ENCODE results near the gene TNFSF18.

TNFSF18 gene

GRCh38 chr1:173014160-173014559 is 36.6 kb downstream of the TNFSF18 start:
- no peak overlapping the region for H3K4me2 ChIP-seq
- H4K20me1 ChIP-seq: no peaks in the 10 kb centered on the region
- H3K36me3 ChIP-seq: no peaks in the 10 kb centered on the region
- H3K9me3 ChIP-seq: no peaks in the 10 kb centered on the region
- H3K27ac ChIP-seq: no peak overlapping the region
- peaks cover 39% of the 10 kb centered on the region for H3K4me1 ChIP-seq
- H3K4me3 ChIP-seq: no peak overlapping the region
- no peaks in the 10 kb centered on the region for H3K27me3 ChIP-seq
- TF ChIP-seq Cebpa-rat (IDR thresholded peaks at IDR 0.05): no peak
- no peak overlapping the region for H3K9ac ChIP-seq

GRCh38 chr1:173012126-173012525 is 38.6 kb downstream of the TNFSF18 start:
- Histone ChIP-seq H3K27me3 (no peaks in the 10 kb centered on the region), H3K4me2 (no peak overlapping the region), H3K4me1 (peaks cover 19% of the 10 kb centered on the region), H3K27ac (no peak overlapping the region), H4K20me1 (no peaks in the 10 kb centered on the region), H3K36me3 (no peaks in the 10 kb centered on the region), H3K9ac (no peak overlapping the region), H3K4me3 (no peak overlapping the region), H3K9me3 (no peaks in the 10 kb centered on the region)
- TF ChIP-seq Cebpa-rat (IDR thresholded peaks at IDR 0.05): no peak

GRCh38 chr1:173009597-173009996 is 41.1 kb downstream of the TNFSF18 start:
- H3K4me2 ChIP-seq: no peak overlapping the region
- no peaks in the 10 kb centered on the region for H3K27me3 ChIP-seq
- H3K9ac ChIP-seq: no peak overlapping the region
- H3K27ac ChIP-seq: no peak overlapping the region
- no peak overlapping the region for H3K4me3 ChIP-seq
- no peaks in the 10 kb centered on the region for H3K36me3 ChIP-seq
- H4K20me1 ChIP-seq: no peaks in the 10 kb centered on the region
- TF ChIP-seq Cebpa-rat (IDR thresholded peaks at IDR 0.05): no peak
- no peaks in the 10 kb centered on the region for H3K9me3 ChIP-seq
- no peaks in the 10 kb centered on the region for H3K4me1 ChIP-seq

GRCh38 chr1:173005196-173005864 is 45.4 kb downstream of the TNFSF18 start:
- no peaks in the 10 kb centered on the region for H3K9me3 ChIP-seq
- H3K4me1 ChIP-seq: no peaks in the 10 kb centered on the region
- H3K27ac ChIP-seq: no peak overlapping the region
- H3K36me3 ChIP-seq: no peaks in the 10 kb centered on the region
- H3K27me3 ChIP-seq: no peaks in the 10 kb centered on the region
- H3K9ac ChIP-seq: no peak overlapping the region
- H3K4me3 ChIP-seq: no peak overlapping the region
- H4K20me1 ChIP-seq: no peaks in the 10 kb centered on the region
- no peak for TF ChIP-seq Cebpa-rat (IDR thresholded peaks at IDR 0.05)
- H3K4me2 ChIP-seq: no peak overlapping the region

GRCh38 chr1:173002891-173003838 is 47.6 kb downstream of the TNFSF18 start:
- no peak overlapping the region for H3K4me2 ChIP-seq
- 0 out of 2 replicates have a peak, but pooled peaks cover 8% of the 10 kb centered on the region for H3K9me3 ChIP-seq
- no peaks in the 10 kb centered on the region for H3K36me3 ChIP-seq
- no peak overlapping the region for H3K9ac ChIP-seq
- H3K27ac ChIP-seq: no peak overlapping the region
- H3K27me3 ChIP-seq: no peaks in the 10 kb centered on the region
- no peak overlapping the region for H3K4me3 ChIP-seq
- no peak for TF ChIP-seq Cebpa-rat (IDR thresholded peaks at IDR 0.05)
- no peaks in the 10 kb centered on the region for H3K4me1 ChIP-seq
- H4K20me1 ChIP-seq: no peaks in the 10 kb centered on the region

GRCh38 chr1:172999349-172999748 is 51.4 kb downstream of the TNFSF18 start:
- no peak for TF ChIP-seq Cebpa-rat (IDR thresholded peaks at IDR 0.05)
- Histone ChIP-seq H3K4me1 (no peaks in the 10 kb centered on the region), H3K9me3 (peaks cover 17% of the 10 kb centered on the region), H3K4me3 (no peak overlapping the region), H3K4me2 (no peak overlapping the region), H3K27ac (no peak overlapping the region), H3K27me3 (no peaks in the 10 kb centered on the region), H3K36me3 (no peaks in the 10 kb centered on the region), H3K9ac (no peak overlapping the region), H4K20me1 (no peaks in the 10 kb centered on the region)

GRCh38 chr1:172997941-172998361 is 52.8 kb downstream of the TNFSF18 start:
- no peak for TF ChIP-seq Cebpa-rat (IDR thresholded peaks at IDR 0.05)

GRCh38 chr1:172993640-172994039 is 57.1 kb downstream of the TNFSF18 start:
- Histone ChIP-seq H3K27me3 (no peaks in the 10 kb centered on the region), H3K36me3 (no peaks in the 10 kb centered on the region), H3K4me1 (no peaks in the 10 kb centered on the region), H3K4me2 (no peak overlapping the region), H3K27ac (no peak overlapping the region), H3K9me3 (peaks cover 9% of the 10 kb centered on the region), H3K9ac (no peak overlapping the region), H4K20me1 (no peaks in the 10 kb centered on the region), H3K4me3 (no peak overlapping the region)
- no peak for TF ChIP-seq Cebpa-rat (IDR thresholded peaks at IDR 0.05)

More at GRCh38 chr1:172997941-172998361, 52.8 kb downstream of the TNFSF18 start:
- Histone ChIP-seq H3K36me3 (no peaks in the 10 kb centered on the region), H3K4me1 (no peaks in the 10 kb centered on the region), H3K9me3 (peaks cover 17% of the 10 kb centered on the region), H3K4me3 (no peak overlapping the region), H3K4me2 (no peak overlapping the region), H3K9ac (no peak overlapping the region), H3K27ac (no peak overlapping the region), H4K20me1 (no peaks in the 10 kb centered on the region), H3K27me3 (no peaks in the 10 kb centered on the region)

- no peak for TF ChIP-seq Cebpa-rat (IDR thresholded peaks at IDR 0.05)
- H3K4me1 ChIP-seq: no peaks in the 10 kb centered on the region
- H3K4me2 ChIP-seq: no peak overlapping the region
- no peak overlapping the region for H3K9ac ChIP-seq
- H3K27me3 ChIP-seq: no peaks in the 10 kb centered on the region
- no peak overlapping the region for H3K4me3 ChIP-seq
- H4K20me1 ChIP-seq: no peaks in the 10 kb centered on the region
- no peaks in the 10 kb centered on the region for H3K36me3 ChIP-seq
- H3K27ac ChIP-seq: no peak overlapping the region
- peaks cover 5% of the 10 kb centered on the region for H3K9me3 ChIP-seq
Measured at GRCh38 chr1:172991674-172992400, 58.9 kb downstream of the TNFSF18 start.
